ENCODE data around the gene FBN3.

GRCh38 chr19:8017808-8018207, 131.6 kb downstream of the FBN3 start:
- TF ChIP-seq, protein P1, sequence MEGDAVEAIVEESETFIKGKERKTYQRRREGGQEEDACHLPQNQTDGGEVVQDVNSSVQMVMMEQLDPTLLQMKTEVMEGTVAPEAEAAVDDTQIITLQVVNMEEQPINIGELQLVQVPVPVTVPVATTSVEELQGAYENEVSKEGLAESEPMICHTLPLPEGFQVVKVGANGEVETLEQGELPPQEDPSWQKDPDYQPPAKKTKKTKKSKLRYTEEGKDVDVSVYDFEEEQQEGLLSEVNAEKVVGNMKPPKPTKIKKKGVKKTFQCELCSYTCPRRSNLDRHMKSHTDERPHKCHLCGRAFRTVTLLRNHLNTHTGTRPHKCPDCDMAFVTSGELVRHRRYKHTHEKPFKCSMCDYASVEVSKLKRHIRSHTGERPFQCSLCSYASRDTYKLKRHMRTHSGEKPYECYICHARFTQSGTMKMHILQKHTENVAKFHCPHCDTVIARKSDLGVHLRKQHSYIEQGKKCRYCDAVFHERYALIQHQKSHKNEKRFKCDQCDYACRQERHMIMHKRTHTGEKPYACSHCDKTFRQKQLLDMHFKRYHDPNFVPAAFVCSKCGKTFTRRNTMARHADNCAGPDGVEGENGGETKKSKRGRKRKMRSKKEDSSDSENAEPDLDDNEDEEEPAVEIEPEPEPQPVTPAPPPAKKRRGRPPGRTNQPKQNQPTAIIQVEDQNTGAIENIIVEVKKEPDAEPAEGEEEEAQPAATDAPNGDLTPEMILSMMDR (IDR thresholded peaks at IDR 0.05): no peak
- TF ChIP-seq POLR2AphosphoS5 (IDR thresholded peaks at IDR 0.05; ENCODE audit: low read depth, low read length) (no peak), SIN3A (IDR thresholded peaks at IDR 0.05; ENCODE audit: borderline replicate concordance, insufficient read depth, low read depth, low read length) (no peak)

Measured in Panc1 (cell line).